H9 (cell line): ENCODE measurements around the gene FA2H. TPM values are rescaled to one million over a fixed set of nuclear protein-coding genes. Genes with fewer than 3 reads are reported as not detected.

Source experiments
- DNase-seq: peaks from one replicate; pipeline ENCODE4 v3.0.0-alpha.2; 2017
- H2AFZ ChIP-seq: one replicate; pipeline ENCODE4 v1.6.1; 2013; ENCODE audit warnings: mild to moderate bottlenecking, low read length, control low read depth, moderate library complexity
- H2AK5ac ChIP-seq: 2 replicates; pipeline ENCODE4 v1.6.1; 2013; ENCODE audit warnings: low read length, control low read depth, mixed read lengths; ENCODE audit not compliant: insufficient read length
- H2BK120ac ChIP-seq: one replicate; pipeline ENCODE4 v1.6.1; 2013; ENCODE audit warnings: low read depth, mild to moderate bottlenecking, low read length, control low read depth, inconsistent platforms; ENCODE audit not compliant: poor library complexity, severe bottlenecking
- H2BK12ac ChIP-seq: 2 replicates; pipeline ENCODE4 v1.6.1; 2013; ENCODE audit warnings: low read length, control low read depth, mixed read lengths, low read depth; ENCODE audit not compliant: insufficient read length
- H2BK15ac ChIP-seq: 2 replicates; pipeline ENCODE4 v1.6.1; 2013; ENCODE audit warnings: low read depth, low read length, control low read depth
- H2BK20ac ChIP-seq: one replicate; pipeline ENCODE4 v1.6.1; 2013; ENCODE audit warnings: low read depth, mild to moderate bottlenecking, low read length, control low read depth, inconsistent platforms; ENCODE audit not compliant: poor library complexity, severe bottlenecking
- H2BK5ac ChIP-seq: 2 replicates; pipeline ENCODE4 v1.6.1; 2013; ENCODE audit warnings: low read length, control low read depth, mixed read lengths; ENCODE audit not compliant: insufficient read length
- H3K14ac ChIP-seq: 2 replicates; pipeline ENCODE4 v1.6.1; 2013; ENCODE audit warnings: low read length, control low read depth; ENCODE audit not compliant: insufficient read depth
- H3K18ac ChIP-seq: 2 replicates; pipeline ENCODE4 v1.6.1; 2013; ENCODE audit warnings: low read depth, mild to moderate bottlenecking, mixed read lengths, low read length, control low read depth; ENCODE audit not compliant: insufficient read length
- H3K23ac ChIP-seq: 2 replicates; pipeline ENCODE4 v1.6.1; 2013; ENCODE audit warnings: low read length, control low read depth, mixed read lengths, low read depth; ENCODE audit not compliant: insufficient read length
- H3K23me2 ChIP-seq: 2 replicates; pipeline ENCODE4 v1.6.1; 2013; ENCODE audit warnings: low read depth, mild to moderate bottlenecking, mixed read lengths, low read length, control low read depth; ENCODE audit not compliant: insufficient read length, poor library complexity, severe bottlenecking
- H3K27ac ChIP-seq: 2 replicates; pipeline ENCODE4 v1.5.1; 2013; ENCODE audit warnings: low read length, control low read depth, mixed read lengths, low read depth; ENCODE audit not compliant: insufficient read length
- H3K27me3 ChIP-seq: 2 replicates; pipeline ENCODE4 v1.6.1; 2013; ENCODE audit warnings: low read length, control low read depth, inconsistent platforms; ENCODE audit not compliant: insufficient read depth
- H3K4ac ChIP-seq: 2 replicates; pipeline ENCODE4 v1.6.1; 2013; ENCODE audit warnings: low read depth, mild to moderate bottlenecking, control low read depth, inconsistent platforms, low read length, moderate library complexity
- H3K4me1 ChIP-seq: 2 replicates; pipeline ENCODE4 v1.6.1; 2013; ENCODE audit warnings: low read length, control low read depth, inconsistent platforms; ENCODE audit not compliant: insufficient read depth
- H3K4me2 ChIP-seq: 2 replicates; pipeline ENCODE4 v1.6.1; 2013; ENCODE audit warnings: low read length, control low read depth, mixed read lengths; ENCODE audit not compliant: insufficient read length, insufficient read depth
- H3K56ac ChIP-seq: 2 replicates; pipeline ENCODE4 v1.6.1; 2013; ENCODE audit warnings: low read depth, mild to moderate bottlenecking, mixed read lengths, low read length, control low read depth; ENCODE audit not compliant: insufficient read length
- H3K79me1 ChIP-seq: 2 replicates; pipeline ENCODE4 v1.6.1; 2013; ENCODE audit warnings: low read depth, mild to moderate bottlenecking, moderate library complexity, low read length, control low read depth, inconsistent platforms; ENCODE audit not compliant: insufficient read depth, poor library complexity, severe bottlenecking
- H3K79me2 ChIP-seq: 2 replicates; pipeline ENCODE4 v1.6.1; 2013; ENCODE audit warnings: low read length, control low read depth, inconsistent platforms; ENCODE audit not compliant: insufficient read depth
- H3K9ac ChIP-seq: 2 replicates; pipeline ENCODE4 v1.6.1; 2013; ENCODE audit warnings: low read length, control low read depth, mixed read lengths; ENCODE audit not compliant: insufficient read length; ENCODE audit errors: extremely low read depth
- H3K9me3 ChIP-seq: one replicate; pipeline ENCODE4 v1.6.1; 2013; ENCODE audit warnings: low read depth, low read length, inconsistent platforms; ENCODE audit not compliant: control insufficient read depth
- H3T11ph ChIP-seq: one replicate; pipeline ENCODE4 v1.6.1; 2013; ENCODE audit warnings: mild to moderate bottlenecking, low read length, control low read depth, inconsistent platforms
- H4K20me1 ChIP-seq: one replicate; pipeline ENCODE4 v1.6.1; 2013; ENCODE audit not compliant: control insufficient read depth, insufficient read length, insufficient read depth
- H4K5ac ChIP-seq: 2 replicates; pipeline ENCODE4 v1.6.1; 2013; ENCODE audit warnings: low read depth, mild to moderate bottlenecking, mixed read lengths, low read length, control low read depth; ENCODE audit not compliant: insufficient read length
- H4K8ac ChIP-seq: replicated peaks from 2 replicates; pipeline ENCODE4 v1.6.1; 2013; ENCODE audit warnings: low read length, control low read depth, mixed read lengths, low read depth; ENCODE audit not compliant: insufficient read length
- H4K91ac ChIP-seq: 2 replicates; pipeline ENCODE4 v1.6.1; 2013; ENCODE audit warnings: low read depth, mild to moderate bottlenecking, moderate library complexity, mixed read lengths, low read length, control low read depth; ENCODE audit not compliant: insufficient read length
- H3K27ac Mint-ChIP-seq, 3 experiments: 2 replicates in 2 of 3; 3 replicates in 1 of 3; pipeline ENCODE4 v1.8.0; 2020 to 2021; ENCODE audit warnings: mixed read lengths in 3 of 3, mild to moderate bottlenecking in 1 of 3, moderate library complexity in 1 of 3
- H3K27me3 Mint-ChIP-seq: 2 replicates; pipeline ENCODE4 v1.8.0; 2021; ENCODE audit warnings: low read depth, mild to moderate bottlenecking, moderate library complexity, mixed read lengths
- H3K36me3 Mint-ChIP-seq, 3 experiments: 2 replicates in 2 of 3; 3 replicates in 1 of 3; pipeline ENCODE4 v1.8.0; 2020 to 2021; ENCODE audit warnings: low read depth in 3 of 3, mixed read lengths in 3 of 3; ENCODE audit not compliant: insufficient read depth in 1 of 3
- H3K4me1 Mint-ChIP-seq, 2 experiments: 2 replicates each; pipeline ENCODE4 v1.8.0; 2020; ENCODE audit warnings: mixed read lengths in 2 of 2
- H3K4me3 Mint-ChIP-seq, 2 experiments: 2 replicates in 1 of 2; 3 replicates in 1 of 2; pipeline ENCODE4 v1.8.0; 2020 to 2021; ENCODE audit warnings: mild to moderate bottlenecking in 2 of 2, mixed read lengths in 2 of 2, moderate library complexity in 1 of 2
- H3K9me3 Mint-ChIP-seq, 2 experiments: 2 replicates in 1 of 2; 3 replicates in 1 of 2; pipeline ENCODE4 v1.8.0; 2020; ENCODE audit warnings: mild to moderate bottlenecking in 2 of 2, mixed read lengths in 2 of 2, moderate library complexity in 1 of 2
- CTCF ChIP-seq: fragments of 200-600 bp; sonication (generic); conservative IDR thresholded peaks from 3 replicates; pipeline ENCODE4 v1.8.0; 2021; ENCODE audit warnings: antibody characterized with exemption, mild to moderate bottlenecking
- WGBS: extraction: QIAGEN DNeasy Blood & Tissue Kit; methylation state at CpG from one replicate; pipeline ENCODE4 v1.1.7; 2013; ENCODE audit warnings: missing lambda C conversion rate, low lambda C conversion rate, mixed read lengths; ENCODE audit not compliant: insufficient read length; ENCODE audit errors: extremely low coverage; 5-methylcytosine and 5-hydroxymethylcytosine counted together
- total RNA-seq: library from RNA; stranded (reverse); gene quantifications from 2 replicates; pipeline ENCODE4 v1.2.1, GENCODE V29; 2021

Gene FA2H
- total RNA-seq, 1 experiment from 2014 or later: 25.1 TPM

DNA sequence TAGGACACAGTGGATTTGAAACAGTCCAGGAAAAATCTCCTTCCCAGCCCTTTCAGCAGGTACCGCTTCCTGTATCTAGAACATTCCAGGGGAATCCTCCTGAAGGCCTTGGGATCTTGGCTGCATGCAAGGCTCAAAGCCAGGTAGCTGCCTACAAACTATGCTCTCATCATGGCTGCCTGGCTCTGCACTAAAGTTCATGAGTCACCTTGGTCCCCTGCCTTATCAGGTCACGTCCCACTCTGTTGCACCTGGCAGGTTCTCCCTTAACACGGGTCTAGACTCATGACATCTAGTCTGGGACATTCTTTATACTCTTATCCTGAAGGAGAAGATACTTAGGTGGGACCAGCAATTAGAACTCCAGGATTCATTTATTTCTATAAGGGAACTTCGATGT lies 15.8 kb downstream of the FA2H start:
- H3K27me3 Mint-ChIP-seq: no peaks in the 10 kb centered on the region
- H3T11ph ChIP-seq: no peak overlapping the region
- H3K4me1 ChIP-seq: no peaks in the 10 kb centered on the region
- no peaks in the 10 kb centered on the region for H3K9me3 Mint-ChIP-seq
- TF ChIP-seq CTCF: no peak
- no peak overlapping the region for H4K8ac ChIP-seq
- no peaks in the 10 kb centered on the region; the same call in 1 of the 2 replicates for H3K79me2 ChIP-seq
- no peak overlapping the region for H3K14ac ChIP-seq
- no peaks in the 10 kb centered on the region for H3K23me2 ChIP-seq
- no peak overlapping the region for H3K27ac ChIP-seq
- H3K9me3 ChIP-seq: no peaks in the 10 kb centered on the region
- H2BK120ac ChIP-seq: no peak overlapping the region
- no peaks in the 10 kb centered on the region for H3K79me1 ChIP-seq
- H4K5ac ChIP-seq: no peak overlapping the region
- no peak overlapping the region for H3K27ac Mint-ChIP-seq
- no peak overlapping the region for H3K23ac ChIP-seq
- no CpG with 5 or more reads among the region's 4 CpGs for WGBS
- H3K4me3 Mint-ChIP-seq: no peak overlapping the region
- H3K4me1 Mint-ChIP-seq: peaks cover 0 to 8% of the 10 kb centered on the region in 2 experiments; a peak in 2 of 4 replicates
- H2AK5ac ChIP-seq: no peak overlapping the region
- H3K4ac ChIP-seq: no peak overlapping the region
- no peaks in the 10 kb centered on the region for H3K27me3 ChIP-seq
- H3K36me3 Mint-ChIP-seq: peaks cover 0 to 9% (median 0%) of the 10 kb centered on the region in 3 experiments; a peak in 1 of 7 replicates
- no peak overlapping the region for H3K9ac ChIP-seq
- no peaks in the 10 kb centered on the region for H4K20me1 ChIP-seq
- H2BK20ac ChIP-seq: no peak overlapping the region
- H3K18ac ChIP-seq: no peak overlapping the region
- H4K91ac ChIP-seq: no peak overlapping the region
- H2BK15ac ChIP-seq: no peak overlapping the region
- no peak overlapping the region for H2AFZ ChIP-seq
- no peak overlapping the region for H2BK5ac ChIP-seq
- no peak overlapping the region for H3K56ac ChIP-seq
- H2BK12ac ChIP-seq: no peak overlapping the region
- DNase-seq: no peak
- H3K4me2 ChIP-seq: no peak overlapping the region
